ENCODE data around the gene WDR27. TPM values are rescaled to one million over a fixed set of nuclear protein-coding genes. Genes with fewer than 3 reads are reported as not detected.

WDR27 gene
- total and polyA plus RNA-seq, 2 experiments from 2014 or later: 54.4 to 83.0 TPM

- Histone ChIP-seq H3K27me3 (no peaks in the 10 kb centered on the region), H3K36me3 (no peaks in the 10 kb centered on the region), H3K4me1 (ENCODE audit: low read depth) (no peaks in the 10 kb centered on the region), H3K4me3 (no peak overlapping the region), H3K9me3 (ENCODE audit: low read depth) (no peaks in the 10 kb centered on the region), H3K27ac (no peak overlapping the region)
- no peak for DNase-seq (ENCODE audit: low read depth in 1 of 2, low spot score in 1 of 2)
- TF ChIP-seq CTCF (IDR thresholded peaks at IDR 0.05; ENCODE audit: low read depth, low read length): no peak
Observed at GRCh38 chr6:169564453-169565240, 137.2 kb downstream of the WDR27 start.

GRCh38 chr6:169561665-169562064, 140.2 kb downstream of the WDR27 start:
- Histone ChIP-seq H3K27ac (no peak overlapping the region), H3K36me3 (no peaks in the 10 kb centered on the region), H3K9me3 (ENCODE audit: low read depth) (no peaks in the 10 kb centered on the region), H3K4me1 (ENCODE audit: low read depth) (no peaks in the 10 kb centered on the region), H3K27me3 (no peaks in the 10 kb centered on the region), H3K4me3 (no peak overlapping the region)
- DNase-seq (ENCODE audit: low read depth in 1 of 2, low spot score in 1 of 2): no peak
- no peak for TF ChIP-seq CTCF (IDR thresholded peaks at IDR 0.05; ENCODE audit: low read depth, low read length)

- H3K27me3 ChIP-seq: no peaks in the 10 kb centered on the region
- no peak overlapping the region for H3K27ac ChIP-seq
- TF ChIP-seq CTCF (IDR thresholded peaks at IDR 0.05; ENCODE audit: low read depth, low read length): no peak
- H3K4me3 ChIP-seq: no peak overlapping the region
- H3K4me1 ChIP-seq (ENCODE audit: low read depth): no peaks in the 10 kb centered on the region
- H3K9me3 ChIP-seq (ENCODE audit: low read depth): no peaks in the 10 kb centered on the region
- no peak for DNase-seq (ENCODE audit: low read depth in 1 of 2, low spot score in 1 of 2)
- H3K36me3 ChIP-seq: no peaks in the 10 kb centered on the region
Observed at GRCh38 chr6:169559592-169559991, 142.2 kb downstream of the WDR27 start.

- Histone ChIP-seq H3K9me3 (ENCODE audit: low read depth) (no peaks in the 10 kb centered on the region), H3K27me3 (no peaks in the 10 kb centered on the region), H3K36me3 (no peaks in the 10 kb centered on the region), H3K4me3 (no peak overlapping the region), H3K27ac (no peak overlapping the region), H3K4me1 (ENCODE audit: low read depth) (no peaks in the 10 kb centered on the region)
- TF ChIP-seq CTCF (IDR thresholded peaks at IDR 0.05; ENCODE audit: low read depth, low read length): no peak
- no peak for DNase-seq (ENCODE audit: low read depth in 1 of 2, low spot score in 1 of 2)
Observed at GRCh38 chr6:169558774-169559441, 142.9 kb downstream of the WDR27 start.

GRCh38 chr6:169558378-169558773, 143.5 kb downstream of the WDR27 start:
- no peaks in the 10 kb centered on the region for H3K27me3 ChIP-seq
- no peaks in the 10 kb centered on the region for H3K36me3 ChIP-seq
- DNase-seq (ENCODE audit: low read depth in 1 of 2, low spot score in 1 of 2): no peak
- H3K4me1 ChIP-seq (ENCODE audit: low read depth): no peaks in the 10 kb centered on the region
- no peak overlapping the region for H3K27ac ChIP-seq
- no peak overlapping the region for H3K4me3 ChIP-seq
- no peak for TF ChIP-seq CTCF (IDR thresholded peaks at IDR 0.05; ENCODE audit: low read depth, low read length)
- H3K9me3 ChIP-seq (ENCODE audit: low read depth): no peaks in the 10 kb centered on the region
